NT2/D1 (cell line): Measurements from ENCODE around the gene GNB3.

Experiments
- DNase-seq: peaks from one replicate; pipeline ENCODE4 v3.0.0-alpha.2; 2011; ENCODE audit warnings: low read depth, low spot score
- H3K27me3 ChIP-seq: 2 replicates; pipeline ENCODE4 v1.6.0; 2011; ENCODE audit warnings: mild to moderate bottlenecking; ENCODE audit not compliant: insufficient read length, insufficient read depth
- H3K36me3 ChIP-seq: 2 replicates; pipeline ENCODE4 v1.6.1; 2011; ENCODE audit warnings: mild to moderate bottlenecking, low read length, mixed read lengths; ENCODE audit not compliant: insufficient read depth, insufficient read length
- H3K4me1 ChIP-seq: 2 replicates; pipeline ENCODE4 v1.5.1; 2011; ENCODE audit not compliant: insufficient read depth, insufficient read length
- H3K4me3 ChIP-seq: 2 replicates; pipeline ENCODE4 v1.5.1; 2011; ENCODE audit warnings: low read depth; ENCODE audit not compliant: insufficient read length
- H3K9ac ChIP-seq: 2 replicates; pipeline ENCODE4 v1.6.0; 2011; ENCODE audit warnings: low read depth; ENCODE audit not compliant: insufficient read length
- H3K9me3 ChIP-seq: 2 replicates; pipeline ENCODE4 v1.5.1; 2011; ENCODE audit warnings: mild to moderate bottlenecking, low read length; ENCODE audit not compliant: insufficient read depth
- SUZ12 ChIP-seq: IDR thresholded peaks from 2 replicates; pipeline ENCODE4 v1.6.1; 2011; ENCODE audit not compliant: insufficient read length, insufficient read depth; ENCODE audit errors: extremely low read depth
- YY1 ChIP-seq: IDR thresholded peaks from 2 replicates; pipeline ENCODE4 v1.6.1; 2011; ENCODE audit not compliant: insufficient read length, insufficient read depth
- ZNF274 ChIP-seq: IDR thresholded peaks from 2 replicates; pipeline ENCODE4 v1.6.1; 2011; ENCODE audit warnings: mild to moderate bottlenecking, low read depth, low read length

GNB3 gene

GRCh38 chr12:6849976-6850560 is 9.3 kb downstream of the GNB3 start:
- peaks cover 72% of the 10 kb centered on the region for H3K36me3 ChIP-seq
- peaks cover 9% of the 10 kb centered on the region for H3K4me1 ChIP-seq
- TF ChIP-seq YY1 (no peak), SUZ12 (no peak), ZNF274 (no peak)
- no peaks in the 10 kb centered on the region for H3K27me3 ChIP-seq
- peak overlapping the region; percentile 90 for H3K9ac ChIP-seq
- H3K4me3 ChIP-seq, result peak overlapping the region; percentile 90
- DNase-seq, result no peak
- no peaks in the 10 kb centered on the region for H3K9me3 ChIP-seq

DNA sequence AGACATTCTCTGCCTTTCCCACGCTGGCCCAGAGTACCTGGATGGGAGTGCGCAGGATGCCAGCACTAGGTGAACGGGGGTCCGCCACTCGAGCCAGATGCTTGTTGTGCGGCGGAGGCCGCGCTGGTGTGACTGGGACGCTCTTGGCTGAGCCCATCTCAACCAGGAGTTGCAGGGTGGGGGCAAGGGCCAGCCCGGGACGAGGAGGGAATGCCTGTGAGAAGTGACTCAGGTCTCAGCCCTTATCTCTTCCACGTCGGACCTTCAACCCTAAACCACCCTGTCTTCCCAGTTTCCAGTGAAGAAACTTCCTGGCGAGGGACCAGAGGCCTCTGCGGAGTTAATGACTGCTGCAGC is 10.0 kb downstream of the GNB3 start:
- no peak for DNase-seq
- H3K9me3 ChIP-seq, result no peaks in the 10 kb centered on the region

DNA sequence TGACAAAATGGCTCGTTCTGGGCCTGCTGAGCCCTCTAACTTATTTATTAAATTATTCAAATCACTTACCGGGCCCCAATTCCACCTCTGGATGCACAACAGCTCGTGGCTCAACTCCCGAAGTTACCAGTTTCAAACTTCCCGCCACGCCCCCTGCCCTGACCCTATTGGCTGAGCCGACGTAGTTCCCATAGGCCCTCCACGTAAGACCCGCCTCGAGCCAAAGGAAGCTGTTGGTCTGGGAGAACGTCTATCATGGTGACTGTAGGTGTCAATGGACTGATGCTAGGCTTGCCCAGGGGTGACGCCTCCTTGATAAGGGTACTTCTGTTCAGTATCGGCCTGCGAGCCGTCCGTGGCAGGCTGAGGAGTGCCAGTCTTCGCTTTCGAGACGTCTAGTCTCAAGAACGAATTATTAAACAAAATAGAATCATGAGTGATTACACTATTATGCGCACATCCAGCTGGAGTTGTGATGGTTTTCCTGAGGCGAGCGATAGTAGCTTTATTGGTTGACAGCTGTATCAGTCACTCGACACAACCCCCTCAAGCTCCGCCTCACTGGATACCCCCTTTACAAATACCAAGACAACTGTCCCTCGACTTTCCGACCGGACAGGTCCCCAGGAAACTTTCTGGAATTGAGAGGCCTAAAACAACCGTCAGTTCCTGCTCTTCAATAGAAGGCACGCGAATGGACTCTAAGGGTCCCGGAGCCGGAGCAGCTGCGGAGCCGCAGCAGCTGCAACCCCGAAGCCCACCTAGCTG is 10.6 kb downstream of the GNB3 start, which contains the start of gene CDCA3:
TSS of gene CDCA3 (minus strand) at position 134 of the 768 bp plus-strand sequence. CDS start 334 bp downstream, outside the sequence.
- H3K9me3 ChIP-seq, result no peaks in the 10 kb centered on the region
- H3K27me3 ChIP-seq, result no peaks in the 10 kb centered on the region
- TF ChIP-seq YY1, result no peak
- no peak for TF ChIP-seq SUZ12
- TF ChIP-seq ZNF274, result no peak
- DNase-seq, result peak; percentile 100
- peaks cover 72% of the 10 kb centered on the region for H3K36me3 ChIP-seq
- peaks cover 9% of the 10 kb centered on the region for H3K4me1 ChIP-seq
- peak within 1 kb of the TSS; percentile 97 for H3K9ac ChIP-seq
- peak within 1 kb of the TSS; percentile 90 for H3K4me3 ChIP-seq

More for the DNA sequence above, 10.0 kb downstream of the GNB3 start:
- H3K9ac ChIP-seq, result peak overlapping the region; percentile 90
- peaks cover 9% of the 10 kb centered on the region for H3K4me1 ChIP-seq
- peaks cover 72% of the 10 kb centered on the region for H3K36me3 ChIP-seq
- peak overlapping the region; percentile 90 for H3K4me3 ChIP-seq
- no peaks in the 10 kb centered on the region for H3K27me3 ChIP-seq
- TF ChIP-seq ZNF274 (no peak), SUZ12 (no peak), YY1 (no peak)

GRCh38 chr12:6851921-6852650 is 11.4 kb downstream of the GNB3 start, which contains the start of gene USP5:
TSS of gene USP5 (plus strand) at chr12:6852150. CDS start at chr12:6852180, 30 bp downstream.
- peak within 1 kb of the TSS; percentile 90 for H3K4me3 ChIP-seq
- peaks cover 9% of the 10 kb centered on the region for H3K4me1 ChIP-seq
- H3K27me3 ChIP-seq, result no peaks in the 10 kb centered on the region
- peak within 1 kb of the TSS; percentile 97 for H3K9ac ChIP-seq
- H3K9me3 ChIP-seq, result no peaks in the 10 kb centered on the region
- TF ChIP-seq YY1, result peak; percentile 76
- TF ChIP-seq ZNF274, result no peak
- TF ChIP-seq SUZ12, result no peak
- peak; percentile 100 for DNase-seq
- peaks cover 72% of the 10 kb centered on the region for H3K36me3 ChIP-seq

- H3K9ac ChIP-seq, result peak overlapping the region; percentile 74
- H3K36me3 ChIP-seq, result peaks cover 72% of the 10 kb centered on the region
- peaks cover 9% of the 10 kb centered on the region for H3K4me1 ChIP-seq
- no peak for DNase-seq
- H3K27me3 ChIP-seq, result no peaks in the 10 kb centered on the region
- TF ChIP-seq ZNF274 (no peak), YY1 (no peak), SUZ12 (no peak)
- no peaks in the 10 kb centered on the region for H3K9me3 ChIP-seq
- peak overlapping the region; percentile 90 for H3K4me3 ChIP-seq
These were observed 12.1 kb downstream of the GNB3 start for GRCh38 chr12:6852651-6853354.

DNA sequence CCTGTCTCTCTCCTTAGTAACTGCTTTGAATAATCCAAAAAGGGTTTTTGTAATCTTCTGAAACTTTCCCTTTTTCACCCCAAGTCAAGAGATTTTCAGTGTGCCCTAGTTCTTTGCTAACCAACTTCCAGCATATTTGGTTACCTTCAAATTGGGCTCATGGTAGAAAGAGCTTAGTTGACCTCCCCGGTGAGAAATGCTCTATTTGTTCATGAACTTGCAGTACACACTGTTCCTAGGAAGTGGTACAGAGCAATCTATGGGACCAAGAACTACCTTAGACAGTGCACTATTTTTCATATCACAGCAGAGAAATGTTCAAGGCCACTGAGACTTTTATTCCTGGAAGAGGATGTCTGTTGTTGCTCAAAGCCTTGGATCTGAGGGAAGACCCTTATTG is 12.9 kb downstream of the GNB3 start:
- Histone ChIP-seq H3K9ac (peak overlapping the region; percentile 74), H3K4me1 (peaks cover 9% of the 10 kb centered on the region), H3K27me3 (no peaks in the 10 kb centered on the region), H3K36me3 (peaks cover 73% of the 10 kb centered on the region), H3K9me3 (no peaks in the 10 kb centered on the region), H3K4me3 (peak overlapping the region; percentile 90)
- TF ChIP-seq SUZ12 (no peak), YY1 (no peak), ZNF274 (no peak)
- DNase-seq, result no peak

DNA sequence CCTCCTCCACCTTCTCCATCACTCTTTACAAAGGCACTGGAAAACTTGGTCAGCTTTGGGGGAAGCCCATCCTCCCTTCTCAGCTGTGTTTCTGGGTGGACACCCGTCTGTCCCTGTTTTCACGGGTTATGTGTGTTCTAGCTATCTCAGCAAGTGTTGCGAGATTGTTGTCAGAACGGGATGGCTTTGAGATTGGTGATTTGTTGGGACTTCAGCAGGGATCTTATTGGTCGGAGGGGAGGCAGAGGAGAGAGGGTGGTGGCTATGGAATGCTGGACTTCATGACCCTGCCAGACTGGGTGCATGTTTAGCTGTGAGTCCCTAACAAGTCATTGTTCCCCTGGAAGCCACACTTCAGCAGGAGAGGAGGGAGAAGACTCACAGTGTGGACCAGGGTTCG is 13.3 kb downstream of the GNB3 start:
- TF ChIP-seq SUZ12, result no peak
- no peak for TF ChIP-seq ZNF274
- no peak for TF ChIP-seq YY1
- H3K36me3 ChIP-seq, result peaks cover 73% of the 10 kb centered on the region
- peak overlapping the region; percentile 74 for H3K9ac ChIP-seq

More for the DNA sequence above, 13.3 kb downstream of the GNB3 start:
- Histone ChIP-seq H3K4me1 (peaks cover 9% of the 10 kb centered on the region), H3K4me3 (no peak overlapping the region), H3K27me3 (no peaks in the 10 kb centered on the region), H3K9me3 (no peaks in the 10 kb centered on the region)
- DNase-seq, result no peak
